HG03575 (cell line): ENCODE measurements around the gene AOPEP.

ENCODE experiments used
- ATAC-seq: cut with Tn5 transposase; IDR thresholded peaks from one replicate; pipeline ENCODE4 v1.9.1; 2021; ENCODE audit not compliant: unreplicated experiment, insufficient number of reproducible peaks, low FRiP score; ENCODE audit errors: extremely low read depth

AOPEP gene

GRCh38 chr9:95026148-95026524 is 299.6 kb downstream of the AOPEP start:
- no peak for ATAC-seq

- ATAC-seq: no peak
Measured at GRCh38 chr9:95027914-95028852, 301.7 kb downstream of the AOPEP start.

- no peak for ATAC-seq
Measured at GRCh38 chr9:95028853-95029219, 302.3 kb downstream of the AOPEP start.

GRCh38 chr9:95029288-95029687 is 302.8 kb downstream of the AOPEP start:
- ATAC-seq: no peak

GRCh38 chr9:95029720-95030119 is 303.2 kb downstream of the AOPEP start:
- ATAC-seq: no peak

- no peak for ATAC-seq
Measured at GRCh38 chr9:95030344-95030743, 303.8 kb downstream of the AOPEP start.

- ATAC-seq: no peak
Measured at GRCh38 chr9:95030920-95031642, 304.6 kb downstream of the AOPEP start.

GRCh38 chr9:95031711-95032461 is 305.4 kb downstream of the AOPEP start:
- no peak for ATAC-seq

GRCh38 chr9:95032580-95033341 is 306.3 kb downstream of the AOPEP start:
- ATAC-seq: no peak

GRCh38 chr9:95035846-95036245 is 309.3 kb downstream of the AOPEP start:
- ATAC-seq: no peak

- no peak for ATAC-seq
Measured at GRCh38 chr9:95036676-95037075, 310.2 kb downstream of the AOPEP start.

- no peak for ATAC-seq
Measured at GRCh38 chr9:95037789-95038521, 311.5 kb downstream of the AOPEP start.

GRCh38 chr9:95038666-95039065 is 312.2 kb downstream of the AOPEP start:
- no peak for ATAC-seq

GRCh38 chr9:95040106-95040505 is 313.6 kb downstream of the AOPEP start:
- no peak for ATAC-seq

- ATAC-seq: no peak
Measured at GRCh38 chr9:95043826-95044225, 317.3 kb downstream of the AOPEP start.

GRCh38 chr9:95044731-95045508 is 318.4 kb downstream of the AOPEP start:
- no peak for ATAC-seq

GRCh38 chr9:95045751-95046150 is 319.3 kb downstream of the AOPEP start:
- ATAC-seq: no peak
